Endothelial cell of umbilical vein (primary cell): ENCODE measurements around the gene BRSK2.

Source experiments
- EZH2 ChIP-seq: IDR thresholded peaks from 2 replicates; pipeline ENCODE4 v1.6.1; 2012; ENCODE audit warnings: borderline replicate concordance, low read depth, mild to moderate bottlenecking, moderate library complexity, low read length, inconsistent platforms; ENCODE audit not compliant: severe bottlenecking
- JUN ChIP-seq: IDR thresholded peaks from 2 replicates; pipeline ENCODE4 v1.6.1; 2011; ENCODE audit warnings: borderline replicate concordance, low read depth; ENCODE audit not compliant: insufficient read length, insufficient read depth
- POLR2A ChIP-seq: IDR thresholded peaks from 2 replicates; pipeline ENCODE4 v1.6.1; 2012; ENCODE audit warnings: low read depth, mild to moderate bottlenecking, control low read depth, low read length
- TF ChIP-seq, protein P1 (sequence below), 2 donors: IDR thresholded peaks; 1 replicate in 1 of 2; 2 replicates in 1 of 2; pipeline ENCODE4 v1.5.1; 2011; ENCODE audit warnings: low read length in 2 of 2, mild to moderate bottlenecking in 2 of 2, moderate library complexity in 2 of 2, control low read depth in 1 of 2, inconsistent platforms in 1 of 2, low read depth in 1 of 2; ENCODE audit not compliant: insufficient read depth in 1 of 2; ENCODE audit errors: extremely low read depth in 1 of 2
- TF ChIP-seq, protein P2 (sequence below): IDR thresholded peaks from 2 replicates; pipeline ENCODE4 v1.6.1; 2011; ENCODE audit not compliant: insufficient read depth, insufficient read length

GRCh38 chr11:1370186-1371025 is 19.3 kb upstream of the BRSK2 start:
- TF ChIP-seq, protein P1, sequence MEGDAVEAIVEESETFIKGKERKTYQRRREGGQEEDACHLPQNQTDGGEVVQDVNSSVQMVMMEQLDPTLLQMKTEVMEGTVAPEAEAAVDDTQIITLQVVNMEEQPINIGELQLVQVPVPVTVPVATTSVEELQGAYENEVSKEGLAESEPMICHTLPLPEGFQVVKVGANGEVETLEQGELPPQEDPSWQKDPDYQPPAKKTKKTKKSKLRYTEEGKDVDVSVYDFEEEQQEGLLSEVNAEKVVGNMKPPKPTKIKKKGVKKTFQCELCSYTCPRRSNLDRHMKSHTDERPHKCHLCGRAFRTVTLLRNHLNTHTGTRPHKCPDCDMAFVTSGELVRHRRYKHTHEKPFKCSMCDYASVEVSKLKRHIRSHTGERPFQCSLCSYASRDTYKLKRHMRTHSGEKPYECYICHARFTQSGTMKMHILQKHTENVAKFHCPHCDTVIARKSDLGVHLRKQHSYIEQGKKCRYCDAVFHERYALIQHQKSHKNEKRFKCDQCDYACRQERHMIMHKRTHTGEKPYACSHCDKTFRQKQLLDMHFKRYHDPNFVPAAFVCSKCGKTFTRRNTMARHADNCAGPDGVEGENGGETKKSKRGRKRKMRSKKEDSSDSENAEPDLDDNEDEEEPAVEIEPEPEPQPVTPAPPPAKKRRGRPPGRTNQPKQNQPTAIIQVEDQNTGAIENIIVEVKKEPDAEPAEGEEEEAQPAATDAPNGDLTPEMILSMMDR (IDR thresholded peaks at IDR 0.05; ENCODE audit: extremely low read depth in 1 of 2, insufficient read depth in 1 of 2, low read depth in 1 of 2, low read length in 2 of 2): no peak
- TF ChIP-seq POLR2A: no peak
- no peak for TF ChIP-seq EZH2
- no peak for TF ChIP-seq JUN
- TF ChIP-seq, protein P2, sequence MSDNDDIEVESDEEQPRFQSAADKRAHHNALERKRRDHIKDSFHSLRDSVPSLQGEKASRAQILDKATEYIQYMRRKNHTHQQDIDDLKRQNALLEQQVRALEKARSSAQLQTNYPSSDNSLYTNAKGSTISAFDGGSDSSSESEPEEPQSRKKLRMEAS: no peak
